ENCODE measurements around the gene SYNCRIP.

The SYNCRIP gene

GRCh38 chr6:85677234-85677956 lies 34.7 kb upstream of the SYNCRIP start:
- TF ChIP-seq JUND (IDR thresholded peaks at IDR 0.05; ENCODE audit: low read depth) = no peak
- in situ Hi-C loops (cut with HindIII; ENCODE audit: low pct_unique_long_range_greater_than_20kb, low sequenced_read_pairs) = no loop called here
- no peak for DNase-seq (ENCODE audit: low read depth in 1 of 2, low spot score in 1 of 2)

- in situ Hi-C loops (cut with HindIII; ENCODE audit: low pct_unique_long_range_greater_than_20kb, low sequenced_read_pairs) = no loop called here
Measured at GRCh38 chr6:85676086-85676729, 33.5 kb upstream of the SYNCRIP start.

GRCh38 chr6:85675030-85675819 lies 32.5 kb upstream of the SYNCRIP start:
- in situ Hi-C loops (cut with HindIII; ENCODE audit: low pct_unique_long_range_greater_than_20kb, low sequenced_read_pairs) = no loop called here
- DNase-seq (ENCODE audit: low read depth in 1 of 2, low spot score in 1 of 2) = no peak

More at GRCh38 chr6:85676086-85676729, 33.5 kb upstream of the SYNCRIP start:
- no peak for TF ChIP-seq JUND (IDR thresholded peaks at IDR 0.05; ENCODE audit: low read depth)
- DNase-seq (ENCODE audit: low read depth in 1 of 2, low spot score in 1 of 2) = no peak

DNA sequence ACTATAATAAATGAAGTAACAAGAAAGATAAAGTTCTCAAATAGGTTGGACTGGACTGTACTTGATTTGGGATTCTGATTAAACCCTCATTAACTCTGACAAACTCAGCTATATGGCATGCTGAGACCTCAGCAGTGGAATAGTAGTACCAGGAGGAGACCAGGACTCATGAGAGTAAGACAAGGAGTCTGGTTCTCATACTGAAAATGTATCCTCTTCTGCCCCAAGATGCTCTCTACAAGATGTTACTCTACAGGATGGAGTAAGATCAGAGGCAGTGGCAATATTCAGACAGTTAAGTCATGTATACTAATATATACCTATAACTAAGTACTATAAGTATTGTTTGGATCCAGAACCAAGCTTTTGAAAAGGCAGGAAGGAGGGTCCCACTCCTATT lies 31.9 kb upstream of the SYNCRIP start:
- TF ChIP-seq JUND (IDR thresholded peaks at IDR 0.05; ENCODE audit: low read depth) = no peak
- in situ Hi-C loops (cut with HindIII; ENCODE audit: low pct_unique_long_range_greater_than_20kb, low sequenced_read_pairs) = no loop called here
- no peak for DNase-seq (ENCODE audit: low read depth in 1 of 2, low spot score in 1 of 2)

More at GRCh38 chr6:85675030-85675819, 32.5 kb upstream of the SYNCRIP start:
- no peak for TF ChIP-seq JUND (IDR thresholded peaks at IDR 0.05; ENCODE audit: low read depth)

GRCh38 chr6:85673198-85674139 lies 30.8 kb upstream of the SYNCRIP start:
- DNase-seq (ENCODE audit: low read depth in 1 of 2, low spot score in 1 of 2) = no peak
- TF ChIP-seq JUND (IDR thresholded peaks at IDR 0.05; ENCODE audit: low read depth) = no peak
- in situ Hi-C loops (cut with HindIII; ENCODE audit: low pct_unique_long_range_greater_than_20kb, low sequenced_read_pairs) = no loop called here

DNA sequence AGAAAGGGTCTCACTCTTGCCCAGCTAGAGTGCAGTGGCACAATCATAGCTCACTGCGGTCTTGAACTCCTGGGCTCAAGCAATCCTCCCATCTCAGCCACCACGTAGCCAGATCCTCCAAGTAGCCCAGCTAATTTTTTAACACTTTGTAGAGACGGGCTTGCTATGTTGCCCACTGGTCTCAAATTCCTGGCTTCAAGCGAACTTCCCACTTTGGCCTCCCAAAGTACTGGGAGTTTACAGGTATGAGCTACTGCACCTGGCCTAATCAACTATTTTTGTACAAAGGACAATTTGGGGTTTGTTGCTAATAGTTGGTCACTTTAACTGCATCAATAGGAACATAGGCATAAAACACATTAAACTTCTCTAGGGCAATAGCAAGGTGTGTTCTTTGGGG lies 29.9 kb upstream of the SYNCRIP start:
- no peak for DNase-seq (ENCODE audit: low read depth in 1 of 2, low spot score in 1 of 2)
- in situ Hi-C loops (cut with HindIII; ENCODE audit: low pct_unique_long_range_greater_than_20kb, low sequenced_read_pairs) = no loop called here
- TF ChIP-seq JUND (IDR thresholded peaks at IDR 0.05; ENCODE audit: low read depth) = no peak

- no peak for TF ChIP-seq JUND (IDR thresholded peaks at IDR 0.05; ENCODE audit: low read depth)
- no peak for DNase-seq (ENCODE audit: low read depth in 1 of 2, low spot score in 1 of 2)
- in situ Hi-C loops (cut with HindIII; ENCODE audit: low pct_unique_long_range_greater_than_20kb, low sequenced_read_pairs) = no loop called here
Measured at GRCh38 chr6:85672050-85672449, 29.4 kb upstream of the SYNCRIP start.

GRCh38 chr6:85670573-85670972 lies 27.9 kb upstream of the SYNCRIP start:
- DNase-seq (ENCODE audit: low read depth in 1 of 2, low spot score in 1 of 2) = no peak
- in situ Hi-C loops (cut with HindIII; ENCODE audit: low pct_unique_long_range_greater_than_20kb, low sequenced_read_pairs) = no loop called here
- TF ChIP-seq JUND (IDR thresholded peaks at IDR 0.05; ENCODE audit: low read depth) = no peak

GRCh38 chr6:85669735-85670194 lies 27.1 kb upstream of the SYNCRIP start:
- no peak for TF ChIP-seq JUND (IDR thresholded peaks at IDR 0.05; ENCODE audit: low read depth)
- no peak for DNase-seq (ENCODE audit: low read depth in 1 of 2, low spot score in 1 of 2)
- in situ Hi-C loops (cut with HindIII; ENCODE audit: low pct_unique_long_range_greater_than_20kb, low sequenced_read_pairs) = no loop called here

DNA sequence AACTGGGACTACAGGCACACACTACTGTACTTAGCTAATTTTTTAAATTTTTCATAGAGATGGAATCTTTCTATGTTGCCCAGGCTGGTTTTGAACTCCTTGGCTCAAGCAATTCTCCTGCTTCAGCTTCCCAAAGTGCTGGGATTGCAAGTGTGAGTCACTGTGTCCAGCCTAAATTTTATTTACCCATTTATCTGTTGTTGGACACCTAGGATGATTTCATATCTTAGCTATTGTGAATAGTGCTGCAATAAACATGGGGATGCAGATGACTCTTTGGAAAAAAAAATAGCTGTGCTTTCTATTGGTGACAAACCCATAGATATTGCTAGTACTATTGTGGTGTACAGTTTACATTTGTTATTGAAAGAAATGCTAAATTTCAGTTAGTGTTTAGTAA lies 19.6 kb upstream of the SYNCRIP start:
- DNase-seq (ENCODE audit: low read depth in 1 of 2, low spot score in 1 of 2) = no peak
- no peak for TF ChIP-seq JUND (IDR thresholded peaks at IDR 0.05; ENCODE audit: low read depth)
- in situ Hi-C loops (cut with HindIII; ENCODE audit: low pct_unique_long_range_greater_than_20kb, low sequenced_read_pairs) = no loop called here

DNA sequence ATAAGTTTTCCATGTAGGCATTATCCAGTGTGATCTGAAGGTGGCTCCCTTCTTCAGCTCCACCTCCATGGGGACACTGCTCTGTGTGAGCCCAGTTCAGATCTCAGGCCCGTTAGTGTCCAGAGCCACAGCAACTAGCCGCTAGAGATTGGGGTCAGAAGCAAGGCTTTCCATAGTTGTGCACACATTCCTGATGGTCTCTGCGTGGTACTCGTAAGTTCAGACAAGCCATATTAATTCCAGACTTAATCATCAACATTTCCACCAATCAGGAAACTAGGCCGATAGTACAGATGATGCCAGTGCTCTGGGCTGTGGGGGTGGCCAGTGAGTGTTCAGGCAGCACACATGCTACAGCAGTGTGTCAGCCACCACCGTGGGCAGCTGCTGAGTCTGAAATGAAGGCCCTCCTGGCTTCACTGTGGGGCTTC lies 17.5 kb upstream of the SYNCRIP start:
- no peak for TF ChIP-seq JUND (IDR thresholded peaks at IDR 0.05; ENCODE audit: low read depth)
- DNase-seq (ENCODE audit: low read depth in 1 of 2, low spot score in 1 of 2) = no peak
- in situ Hi-C loops (cut with HindIII; ENCODE audit: low pct_unique_long_range_greater_than_20kb, low sequenced_read_pairs) = no loop called here

- in situ Hi-C loops (cut with HindIII; ENCODE audit: low pct_unique_long_range_greater_than_20kb, low sequenced_read_pairs) = no loop called here
- no peak for DNase-seq (ENCODE audit: low read depth in 1 of 2, low spot score in 1 of 2)
- TF ChIP-seq JUND (IDR thresholded peaks at IDR 0.05; ENCODE audit: low read depth) = no peak
Measured at GRCh38 chr6:85650606-85651005, 7.9 kb upstream of the SYNCRIP start.
